AG04449 (cell line): ENCODE results near the gene STX3.

Source experiments
- CTCF ChIA-PET: fragments of 350-600 bp; formaldehyde crosslinking; extraction: SDS; loops from one replicate; lab custom pipeline; 2021; ENCODE audit warnings: antibody characterized with exemption; lab: Yijun Ruan, JAX
- POLR2A ChIA-PET: fragments of 400-600, 350-600 bp; formaldehyde crosslinking; extraction: SDS; loops from one replicate; lab custom pipeline; 2020; ENCODE audit warnings: antibody characterized with exemption, inconsistent platforms; lab: Yijun Ruan, JAX
- DNase-seq: peaks from one replicate; pipeline ENCODE4 v3.0.0-alpha.2; 2010; ENCODE audit warnings: low read depth, low spot score
- H3K4me3 ChIP-seq: 2 replicates; pipeline ENCODE4 v1.5.1; 2011; ENCODE audit warnings: low read depth, mild to moderate bottlenecking, control low read depth, low read length
- TF ChIP-seq, protein P1 (sequence below): IDR thresholded peaks from one replicate; pipeline ENCODE4 v1.5.1; 2011; ENCODE audit warnings: mild to moderate bottlenecking, moderate library complexity, low read length, control low read depth, inconsistent platforms; ENCODE audit not compliant: insufficient read depth; ENCODE audit errors: missing control alignments

Gene STX3

GRCh38 chr11:59760771-59761170, 5.6 kb downstream of the STX3 start:
- DNase-seq = no peak
- CTCF ChIA-PET = interaction anchor here (2.1 kb wide), 1 partner anchor 41 kb away, joined by 6 read pairs; no protein-coding TSS in a partner anchor
- POLR2A ChIA-PET = no interaction called here

DNA sequence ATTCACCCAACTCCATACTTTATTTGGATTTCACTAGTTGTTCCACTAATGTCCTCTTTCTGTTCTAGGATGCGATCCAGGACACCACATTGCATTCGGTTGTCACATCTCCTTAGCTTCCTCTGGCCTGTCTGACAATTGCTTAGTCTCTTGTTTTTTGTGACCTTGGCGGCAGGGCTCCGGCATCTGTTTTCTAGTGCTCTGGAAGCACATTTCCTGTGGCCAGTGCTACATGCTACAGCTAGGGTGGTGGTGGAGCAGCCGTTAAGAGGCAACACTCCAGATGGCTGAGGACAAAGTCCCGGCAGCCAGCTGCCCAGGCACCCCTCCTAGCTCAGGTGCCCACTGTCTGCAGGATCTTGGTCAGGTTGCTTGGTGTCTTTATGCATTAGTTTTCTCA, 6.8 kb downstream of the STX3 start:
- H3K4me3 ChIP-seq = no peak overlapping the region
- no peak for DNase-seq
- TF ChIP-seq, protein P1, sequence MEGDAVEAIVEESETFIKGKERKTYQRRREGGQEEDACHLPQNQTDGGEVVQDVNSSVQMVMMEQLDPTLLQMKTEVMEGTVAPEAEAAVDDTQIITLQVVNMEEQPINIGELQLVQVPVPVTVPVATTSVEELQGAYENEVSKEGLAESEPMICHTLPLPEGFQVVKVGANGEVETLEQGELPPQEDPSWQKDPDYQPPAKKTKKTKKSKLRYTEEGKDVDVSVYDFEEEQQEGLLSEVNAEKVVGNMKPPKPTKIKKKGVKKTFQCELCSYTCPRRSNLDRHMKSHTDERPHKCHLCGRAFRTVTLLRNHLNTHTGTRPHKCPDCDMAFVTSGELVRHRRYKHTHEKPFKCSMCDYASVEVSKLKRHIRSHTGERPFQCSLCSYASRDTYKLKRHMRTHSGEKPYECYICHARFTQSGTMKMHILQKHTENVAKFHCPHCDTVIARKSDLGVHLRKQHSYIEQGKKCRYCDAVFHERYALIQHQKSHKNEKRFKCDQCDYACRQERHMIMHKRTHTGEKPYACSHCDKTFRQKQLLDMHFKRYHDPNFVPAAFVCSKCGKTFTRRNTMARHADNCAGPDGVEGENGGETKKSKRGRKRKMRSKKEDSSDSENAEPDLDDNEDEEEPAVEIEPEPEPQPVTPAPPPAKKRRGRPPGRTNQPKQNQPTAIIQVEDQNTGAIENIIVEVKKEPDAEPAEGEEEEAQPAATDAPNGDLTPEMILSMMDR = no peak
- CTCF ChIA-PET = interaction anchor here (0.8 kb wide), 1 partner anchor 40 kb away, joined by 4 read pairs; no protein-coding TSS in a partner anchor
- POLR2A ChIA-PET = no interaction called here

More at GRCh38 chr11:59760771-59761170, 5.6 kb downstream of the STX3 start:
- TF ChIP-seq, protein P1 = no peak
- H3K4me3 ChIP-seq = no peak overlapping the region

DNA sequence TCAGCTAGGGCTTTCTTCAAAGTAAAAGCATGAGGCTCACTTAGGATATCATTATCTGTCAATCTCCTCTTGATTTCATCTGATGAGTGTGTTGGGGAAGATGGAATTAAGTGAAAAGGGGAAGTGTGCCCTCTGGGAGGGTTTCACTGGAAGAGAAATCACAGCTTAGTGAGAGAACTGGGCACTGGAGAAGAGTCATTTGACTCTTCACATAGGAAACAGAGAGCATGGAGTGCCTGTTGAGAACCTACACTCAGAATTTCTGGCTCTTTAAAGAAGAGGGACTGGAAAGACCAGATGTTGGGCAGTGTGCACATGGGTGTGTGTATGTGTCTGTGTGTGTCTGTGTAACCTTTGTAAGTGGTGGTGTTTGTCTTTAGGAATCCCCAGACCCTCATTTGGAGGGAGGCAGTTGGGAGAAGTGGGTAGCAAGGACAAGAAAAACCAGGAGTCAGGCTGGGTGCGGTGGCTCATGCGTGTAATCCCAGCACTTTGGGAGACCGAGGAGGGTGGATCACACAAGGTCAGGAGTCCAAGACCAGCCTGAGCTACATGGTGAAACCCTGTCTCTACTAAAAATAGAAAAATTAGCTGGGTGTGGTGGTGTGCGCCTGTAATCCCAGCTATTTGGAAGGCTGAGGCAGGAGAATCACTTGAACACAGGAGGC, 10.0 kb downstream of the STX3 start:
- TF ChIP-seq, protein P1 = no peak
- no peak for DNase-seq
- CTCF ChIA-PET = interaction anchor here (4.6 kb wide), 1 partner anchor 11 kb away, joined by 37 read pairs; the partner anchor contains the start of gene STX3
- no peak overlapping the region for H3K4me3 ChIP-seq
- POLR2A ChIA-PET = no interaction called here

DNA sequence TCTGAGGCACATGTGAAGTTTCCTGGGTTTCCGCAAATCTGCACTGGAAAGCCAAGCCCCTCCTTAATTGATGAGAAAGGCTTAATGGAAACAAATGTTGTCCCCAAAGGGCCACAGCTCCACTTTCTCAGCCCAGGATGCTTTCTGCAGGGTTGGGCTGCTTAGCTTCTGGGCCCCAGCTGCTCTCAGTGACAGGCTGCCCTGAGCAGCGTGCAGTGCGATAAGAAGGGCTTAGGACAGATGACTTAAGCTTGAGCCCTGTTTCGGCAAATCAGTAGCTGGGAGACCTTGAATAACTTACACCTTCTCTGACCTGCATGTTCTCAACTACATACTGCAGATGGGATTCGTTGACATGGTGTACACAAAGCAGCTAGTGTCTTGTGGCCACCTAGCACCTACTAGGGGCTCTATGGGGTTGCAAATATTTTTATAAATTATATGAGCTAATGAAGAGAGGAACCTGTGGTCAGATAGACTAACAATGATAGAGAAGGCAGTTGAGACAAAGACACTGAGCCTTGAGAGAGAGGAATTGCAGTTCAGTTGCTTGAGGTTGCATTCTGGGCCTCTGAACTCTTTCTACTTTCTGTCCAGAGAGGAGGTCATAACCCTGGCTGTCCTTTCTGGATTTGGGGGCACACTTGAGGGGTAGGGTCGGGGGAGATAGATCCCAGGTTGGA, 11.5 kb downstream of the STX3 start:
- CTCF ChIA-PET = interaction anchor here (0.8 to 4.6 kb wide), 5 partner anchors 9 to 230 kb away, joined by 3 to 37 read pairs (median 5); partner anchors contain the start of gene STX3
- no peak overlapping the region for H3K4me3 ChIP-seq
- DNase-seq = no peak
- TF ChIP-seq, protein P1 = no peak
- POLR2A ChIA-PET = interaction anchor here (1.0 kb wide), 1 partner anchor 12 kb away, joined by 3 read pairs; the partner anchor contains the start of gene STX3

GRCh38 chr11:59767225-59767611, 12.0 kb downstream of the STX3 start:
- CTCF ChIA-PET = interaction anchor here (1.2 to 4.6 kb wide), 4 partner anchors 8 to 35 kb away, joined by 3 to 37 read pairs (median 6); partner anchors contain the start of gene STX3
- POLR2A ChIA-PET = interaction anchor here (1.0 kb wide), 1 partner anchor 12 kb away, joined by 3 read pairs; the partner anchor contains the start of gene STX3
- DNase-seq = no peak
- TF ChIP-seq, protein P1 = no peak
- H3K4me3 ChIP-seq = no peak overlapping the region

DNA sequence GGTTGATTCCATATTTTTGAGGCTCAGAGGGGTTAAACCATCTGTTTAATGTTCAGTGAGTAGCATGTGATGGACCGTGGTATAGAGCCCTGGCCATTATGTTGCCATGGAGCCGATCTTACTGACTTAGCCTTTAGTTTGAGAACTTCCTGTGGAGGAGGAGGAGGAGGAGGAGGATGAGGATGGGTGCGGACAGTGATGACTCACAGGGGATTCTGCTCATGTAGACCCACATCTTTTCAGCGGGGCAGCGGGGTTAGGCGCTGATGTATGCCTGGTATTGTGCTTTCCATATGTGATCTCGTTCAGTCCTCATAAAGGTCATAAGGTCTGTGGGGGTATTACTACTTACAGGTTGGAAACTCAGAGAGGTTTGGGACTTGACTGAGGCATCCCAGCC, 13.9 kb downstream of the STX3 start:
- CTCF ChIA-PET = interaction anchor here (0.9 to 4.6 kb wide), 2 partner anchors 13 to 14 kb away, joined by 3 to 37 read pairs; partner anchors contain the start of gene STX3
- POLR2A ChIA-PET = no interaction called here
- no peak for DNase-seq
- H3K4me3 ChIP-seq = no peak overlapping the region
- TF ChIP-seq, protein P1 = no peak
